Erythroblast (primary cell): ENCODE data around the gene FNDC3B.

Source experiments
- GATA1 ChIP-seq: IDR thresholded peaks from 2 replicates; pipeline ENCODE4 v1.6.1; 2011; ENCODE audit warnings: low read depth, mild to moderate bottlenecking, control low read depth, low read length, moderate library complexity
- POLR2A ChIP-seq: IDR thresholded peaks from 2 replicates; pipeline ENCODE4 v1.6.1; 2011; ENCODE audit warnings: mild to moderate bottlenecking, low read length

DNA sequence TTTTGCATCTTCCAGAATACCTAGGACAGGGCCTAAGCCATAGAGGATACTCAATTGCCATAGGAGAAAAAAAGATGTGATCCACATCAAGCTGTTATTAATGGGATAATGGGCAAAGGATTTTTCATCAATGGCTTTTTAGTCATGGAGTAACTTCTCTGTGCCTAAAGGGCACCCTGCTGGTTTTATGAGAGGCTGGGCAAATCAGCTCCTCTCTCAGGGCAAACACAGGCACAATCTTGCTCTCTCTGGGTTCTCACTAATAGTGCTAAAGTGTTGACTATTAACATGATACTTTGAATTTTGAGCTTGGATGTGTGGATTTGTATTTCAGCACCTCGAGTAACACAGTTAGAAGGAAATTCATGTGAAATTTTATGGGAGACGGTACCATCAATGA lies 341.3 kb downstream of the FNDC3B start:
- TF ChIP-seq POLR2A (no peak), GATA1 (no peak)
